ENCODE results near the gene ICA1L. TPM values are rescaled to one million over a fixed set of nuclear protein-coding genes. Genes with fewer than 3 reads are reported as not detected.

The ICA1L gene
- total and polyA plus RNA-seq, 2 of the 8 experiments (the other 6 are each of a cell fraction or from before 2014, with no cell fraction given): 1.1 to 3.4 TPM

DNA sequence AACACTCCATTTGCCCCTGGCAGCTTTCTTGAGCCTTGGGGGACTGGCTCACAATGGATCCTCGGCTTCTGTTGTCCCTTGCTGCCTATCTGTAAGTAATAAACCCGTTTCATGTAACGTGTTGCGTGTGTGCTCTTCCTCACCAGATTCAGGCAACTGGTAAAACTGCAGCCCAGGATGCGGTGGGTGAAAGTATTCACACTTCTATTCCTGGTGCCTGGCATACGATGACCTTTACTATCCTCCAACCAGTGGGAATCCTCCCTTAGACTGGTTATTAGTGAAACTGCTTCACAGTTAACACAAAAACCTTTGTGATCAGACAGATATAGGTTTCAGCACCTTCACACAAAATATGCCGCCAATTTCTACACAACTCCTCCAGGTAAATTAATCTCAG, 13.6 kb upstream of the ICA1L start:
- Histone ChIP-seq H3K79me2 (ENCODE audit: control insufficient read depth in 1 of 2, insufficient read depth in 2 of 2, low read length in 2 of 2) (no peaks in the 10 kb centered on the region), H3K9ac (replicated peaks in 1 of 4; ENCODE audit: extremely low read depth in 1 of 4, low read depth in 3 of 4, low read length in 3 of 4) (no peak overlapping the region), H3K18ac (ENCODE audit: extremely low read depth, low read length) (no peak overlapping the region), H2BK5ac (ENCODE audit: low read depth, low read length) (no peak overlapping the region), H3K4me1 (replicated peaks in 1 of 4; ENCODE audit: control insufficient read depth in 3 of 4, insufficient read depth in 4 of 4, low read length in 3 of 4) (no peaks in the 10 kb centered on the region), H3K23me2 (ENCODE audit: low read depth, low read length) (no peaks in the 10 kb centered on the region), H3K36me3 (ENCODE audit: control insufficient read depth in 2 of 4, insufficient read depth in 4 of 4, low read length in 3 of 4) (peaks cover 13 to 81% (median 40%) of the 10 kb centered on the region in 4 experiments), H3K23ac (ENCODE audit: insufficient read length) (no peak overlapping the region), H4K91ac (replicated peaks; ENCODE audit: insufficient read length, low read length) (no peak overlapping the region), H3K9me3 (ENCODE audit: insufficient read depth in 2 of 2, low read depth in 1 of 2, low read length in 1 of 2) (no peaks in the 10 kb centered on the region), H2AK5ac (ENCODE audit: low read depth, low read length) (no peak overlapping the region), H2BK15ac (ENCODE audit: low read length) (no peak overlapping the region), H3K4me2 (ENCODE audit: insufficient read depth in 1 of 2, low read depth in 2 of 2, low read length in 2 of 2) (no peak overlapping the region), H2BK20ac (ENCODE audit: low read length) (no peak overlapping the region), H3K14ac (ENCODE audit: insufficient read length) (no peak overlapping the region), H3K27me3 (replicated peaks in 1 of 4; ENCODE audit: control insufficient read depth in 3 of 4, extremely low read depth in 1 of 4, insufficient read depth in 3 of 4, low read length in 3 of 4) (no peaks in the 10 kb centered on the region), H2BK12ac (ENCODE audit: low read depth, low read length) (no peak overlapping the region), H3K27ac (ENCODE audit: low read depth, low read length) (no peak overlapping the region), H3K79me1 (ENCODE audit: low read depth, low read length) (no peaks in the 10 kb centered on the region), H3K4me3 (ENCODE audit: extremely low read depth in 1 of 4, insufficient read depth in 2 of 4, low read depth in 3 of 4, low read length in 4 of 4) (no peak overlapping the region), H2AFZ (ENCODE audit: low read length) (no peak overlapping the region), H4K8ac (ENCODE audit: extremely low read depth, insufficient read depth, low read length) (no peak overlapping the region), H3K4ac (replicated peaks; ENCODE audit: insufficient read length, low read depth, low read length) (no peak overlapping the region), H4K20me1 (replicated peaks in 1 of 2; ENCODE audit: control insufficient read depth in 1 of 2, insufficient read depth in 2 of 2, low read length in 2 of 2) (peaks cover 0 to 1% of the 10 kb centered on the region in 2 experiments), H2BK120ac (replicated peaks; ENCODE audit: low read depth, low read length) (no peak overlapping the region), H4K5ac (ENCODE audit: insufficient read length, low read depth, low read length) (no peak overlapping the region), H3K56ac (replicated peaks; ENCODE audit: insufficient read length, low read depth, low read length) (no peak overlapping the region)
- ChIA-PET CTCF (ENCODE audit: partially characterized antibody) (interaction anchor here (1.0 to 1.3 kb wide), 3 partner anchors 15 to 311 kb away, joined by 3 read pairs; no protein-coding TSS in a partner anchor), POLR2A (ENCODE audit: partially characterized antibody) (no interaction called here)
- TF ChIP-seq HDAC6 (IDR thresholded peaks at IDR 0.05; ENCODE audit: low read depth, low read length) (no peak), RNF2 (IDR thresholded peaks at IDR 0.05; ENCODE audit: borderline replicate concordance, low read depth, low read length, missing control alignments, poor library complexity, severe bottlenecking) (no peak), NANOG (IDR thresholded peaks at IDR 0.05; ENCODE audit: insufficient read depth, low read depth, low read length, poor library complexity, severe bottlenecking) (no peak), NRF1 (IDR thresholded peaks at IDR 0.05; ENCODE audit: low read depth, low read length) (no peak), GABPA (IDR thresholded peaks at IDR 0.05; ENCODE audit: borderline replicate concordance, insufficient read depth, low read length) (no peak), MAFK (IDR thresholded peaks at IDR 0.05; ENCODE audit: low read depth, low read length) (no peak), TCF12 (IDR thresholded peaks at IDR 0.05; ENCODE audit: low read depth, low read length) (no peak), TBP (IDR thresholded peaks at IDR 0.05; ENCODE audit: low read depth, low read length) (no peak), SP1 (IDR thresholded peaks at IDR 0.05; ENCODE audit: low read depth, low read length) (no peak), CBX5 (IDR thresholded peaks at IDR 0.05; ENCODE audit: low read depth, low read length) (no peak), SP2 (IDR thresholded peaks at IDR 0.05; ENCODE audit: low read length) (no peak), CHD2 (IDR thresholded peaks at IDR 0.05; ENCODE audit: low read length) (no peak)
- TF ChIP-seq, protein P1, sequence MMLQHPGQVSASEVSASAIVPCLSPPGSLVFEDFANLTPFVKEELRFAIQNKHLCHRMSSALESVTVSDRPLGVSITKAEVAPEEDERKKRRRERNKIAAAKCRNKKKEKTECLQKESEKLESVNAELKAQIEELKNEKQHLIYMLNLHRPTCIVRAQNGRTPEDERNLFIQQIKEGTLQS (IDR thresholded peaks at IDR 0.05; ENCODE audit: insufficient read depth, low read depth, low read length): no peak
- DNase-seq (ENCODE audit: low read depth in 1 of 2, low spot score in 2 of 2) (no peak), FAIRE-seq (no peak)
- WGBS, 2 experiments (ENCODE audit: extremely low coverage in 1 of 2, insufficient coverage in 1 of 2, insufficient read length in 1 of 2, insufficient replicate concordance in 2 of 2, low coverage in 1 of 2, low lambda C conversion rate in 2 of 2, missing lambda C conversion rate in 1 of 2): 98% methylated on average over 7 of the region's 7 CpGs; no CpG with 5 or more reads in 1 of the 2 experiments
